Peyer's patch (tissue), 4 donors: ENCODE data around the gene QRFP. TPM values are rescaled to one million over a fixed set of nuclear protein-coding genes. Genes with fewer than 3 reads are reported as not detected.

Source experiments
- DNase-seq, 3 donors: peaks; one replicate each; pipeline ENCODE4 v3.0.0-alpha.2; 2017 to 2019
- H3K27ac ChIP-seq, 4 donors: fragments of 200-600 bp; sonication (generic); one replicate each; pipeline ENCODE4 v1.5.1; 2016 to 2019
- H3K27me3 ChIP-seq, 2 donors: fragments of 200-600 bp; sonication (generic); one replicate each; pipeline ENCODE4 v1.5.1; 2019
- H3K36me3 ChIP-seq, 3 donors: fragments of 200-600 bp; sonication (generic); one replicate each; pipeline ENCODE4 v1.5.1; 2016 to 2019
- H3K4me1 ChIP-seq, 4 donors: fragments of 200-600 bp; sonication (generic); one replicate each; pipeline ENCODE4 v1.5.1; 2016 to 2019
- H3K4me3 ChIP-seq, 4 donors: fragments of 200-600 bp; sonication (generic); 1 replicate in 3 of 4; 2 replicates in 1 of 4; pipeline ENCODE4 v1.5.1; 2016 to 2019; ENCODE audit warnings: mild to moderate bottlenecking in 1 of 4
- H3K9me3 ChIP-seq, 4 donors: fragments of 200-600 bp; sonication (generic); one replicate each; pipeline ENCODE4 v1.5.1; 2016 to 2019; ENCODE audit warnings: mild to moderate bottlenecking in 1 of 4
- POLR2A ChIP-seq, 2 donors: fragments of 450-650 bp; IDR thresholded peaks; one replicate each; pipeline ENCODE4 v1.5.1; 2017; ENCODE audit warnings: antibody characterized with exemption in 2 of 2, mild to moderate bottlenecking in 2 of 2, moderate library complexity in 2 of 2
- total RNA-seq, 4 donors: library from RNA; depleted of rRNA; stranded (reverse); fragments of >200 nt; gene quantifications; one replicate each; pipeline ENCODE4 v1.1.0, GENCODE V29; 2016
- TF ChIP-seq, protein P1 (sequence below), 6 experiments: fragments of 450-650 bp in 4 of 6; fragments of 200-600 bp in 2 of 6; sonication (generic) in 1 of 6; IDR thresholded peaks; one replicate each; pipeline ENCODE4 v1.5.1; 2017 to 2019; ENCODE audit warnings: antibody characterized with exemption in 6 of 6, mild to moderate bottlenecking in 3 of 6, moderate library complexity in 1 of 6

Gene QRFP
- total RNA-seq, 4 donors from 2014 or later = not detected

DNA sequence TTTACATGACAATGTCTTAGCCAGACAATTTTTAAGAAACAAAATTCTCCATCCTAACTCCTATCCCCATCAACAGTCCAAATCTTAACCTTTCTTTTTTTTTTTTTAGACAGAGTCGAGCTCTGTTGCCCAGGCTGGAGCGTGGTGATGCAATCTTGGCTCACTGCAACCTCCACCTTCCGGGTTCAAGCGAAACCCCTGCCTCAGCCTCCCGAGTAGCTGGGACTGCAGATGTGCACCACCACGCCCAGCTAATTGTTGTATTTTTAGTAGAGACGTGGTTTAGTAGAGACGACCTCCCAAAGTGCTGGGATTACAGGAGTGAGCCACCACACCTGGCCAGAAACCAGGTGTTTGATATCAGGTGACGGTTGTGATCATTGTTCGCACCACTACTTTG, 51.4 kb downstream of the QRFP start:
- Histone ChIP-seq H3K9me3 (no peaks in the 10 kb centered on the region), H3K4me1 (peaks cover 0 to 20% (median 0%) of the 10 kb centered on the region in 4 donors), H3K27me3 (no peaks in the 10 kb centered on the region), H3K36me3 (no peaks in the 10 kb centered on the region), H3K27ac (peak overlapping the region; percentile 6 to 91 (median 78)), H3K4me3 (peak overlapping the region in 1 of 4 donors; percentile 5)
- TF ChIP-seq, protein P1, sequence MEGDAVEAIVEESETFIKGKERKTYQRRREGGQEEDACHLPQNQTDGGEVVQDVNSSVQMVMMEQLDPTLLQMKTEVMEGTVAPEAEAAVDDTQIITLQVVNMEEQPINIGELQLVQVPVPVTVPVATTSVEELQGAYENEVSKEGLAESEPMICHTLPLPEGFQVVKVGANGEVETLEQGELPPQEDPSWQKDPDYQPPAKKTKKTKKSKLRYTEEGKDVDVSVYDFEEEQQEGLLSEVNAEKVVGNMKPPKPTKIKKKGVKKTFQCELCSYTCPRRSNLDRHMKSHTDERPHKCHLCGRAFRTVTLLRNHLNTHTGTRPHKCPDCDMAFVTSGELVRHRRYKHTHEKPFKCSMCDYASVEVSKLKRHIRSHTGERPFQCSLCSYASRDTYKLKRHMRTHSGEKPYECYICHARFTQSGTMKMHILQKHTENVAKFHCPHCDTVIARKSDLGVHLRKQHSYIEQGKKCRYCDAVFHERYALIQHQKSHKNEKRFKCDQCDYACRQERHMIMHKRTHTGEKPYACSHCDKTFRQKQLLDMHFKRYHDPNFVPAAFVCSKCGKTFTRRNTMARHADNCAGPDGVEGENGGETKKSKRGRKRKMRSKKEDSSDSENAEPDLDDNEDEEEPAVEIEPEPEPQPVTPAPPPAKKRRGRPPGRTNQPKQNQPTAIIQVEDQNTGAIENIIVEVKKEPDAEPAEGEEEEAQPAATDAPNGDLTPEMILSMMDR (IDR thresholded peaks at IDR 0.05) = no peak
- no peak for TF ChIP-seq POLR2A (IDR thresholded peaks at IDR 0.05)
- no peak for DNase-seq

DNA sequence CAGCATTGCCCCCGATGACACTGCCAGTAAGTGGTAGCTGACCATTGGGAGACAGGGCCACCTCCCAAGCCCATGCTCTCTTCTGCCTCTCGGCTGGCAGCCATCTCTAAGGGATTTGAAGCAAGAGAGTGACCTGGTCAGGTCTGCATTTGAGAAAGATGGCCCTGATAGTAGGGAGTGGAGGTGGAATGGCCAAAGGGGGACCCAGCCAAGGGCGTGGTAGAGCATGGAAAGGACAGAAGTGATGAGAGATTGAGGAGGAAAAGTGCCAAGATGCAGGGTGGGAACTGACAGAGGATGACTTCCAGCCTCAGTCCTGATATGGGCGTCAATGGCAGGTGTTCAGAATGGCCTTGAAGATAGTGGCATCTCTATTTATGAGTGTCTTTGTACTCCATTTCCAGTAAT, 52.6 kb downstream of the QRFP start:
- Histone ChIP-seq H3K9me3 (no peaks in the 10 kb centered on the region), H3K36me3 (no peaks in the 10 kb centered on the region), H3K27ac (peak overlapping the region in 2 of 4 donors; percentile 3 to 91), H3K4me1 (peaks cover 0 to 24% (median 0%) of the 10 kb centered on the region in 4 donors), H3K27me3 (no peaks in the 10 kb centered on the region), H3K4me3 (no peak overlapping the region)
- no peak for DNase-seq
- TF ChIP-seq, protein P1 (IDR thresholded peaks at IDR 0.05) = no peak
- no peak for TF ChIP-seq POLR2A (IDR thresholded peaks at IDR 0.05)

DNA sequence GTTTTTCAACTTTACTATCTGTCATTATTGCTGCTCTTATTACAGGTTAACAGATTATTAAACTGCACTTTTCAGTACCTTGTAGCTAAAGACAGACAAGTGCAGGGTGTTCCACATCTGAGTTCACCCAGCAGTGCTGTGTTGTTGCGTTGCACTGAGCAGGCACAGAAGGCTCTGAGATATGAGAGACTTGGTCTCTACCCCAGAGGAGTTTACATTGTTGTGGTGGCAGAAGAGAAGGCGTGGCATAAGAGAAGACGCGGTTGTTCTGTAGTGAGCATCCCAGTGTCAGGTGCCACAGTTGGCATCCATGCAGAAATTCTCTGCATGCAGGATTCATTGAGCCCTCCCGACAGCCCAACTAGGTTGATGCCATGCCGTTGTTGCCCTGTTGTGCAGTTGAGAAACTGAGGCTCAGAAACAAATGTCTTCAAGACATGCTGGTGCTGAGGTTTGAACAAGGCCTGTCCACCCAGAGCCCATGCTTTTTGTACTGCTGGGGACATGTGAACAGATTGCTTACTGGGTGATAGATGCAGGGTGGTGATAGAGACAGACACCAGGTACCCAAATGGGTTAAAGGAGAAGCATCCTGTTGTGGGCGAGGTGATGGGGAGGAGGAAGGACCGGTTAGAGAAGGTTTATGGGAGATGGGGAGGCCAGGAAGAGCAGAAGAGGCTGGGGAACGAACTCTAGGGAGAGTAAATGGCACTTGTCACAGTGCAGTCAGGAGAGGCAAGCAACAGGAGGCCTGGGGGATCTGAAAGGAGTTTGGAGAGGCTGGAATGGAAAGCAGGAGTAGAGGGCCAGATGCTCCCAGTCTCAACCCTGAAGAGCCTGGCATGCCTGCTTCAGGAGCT, 53.3 kb downstream of the QRFP start:
- TF ChIP-seq, protein P1 (IDR thresholded peaks at IDR 0.05) = no peak
- TF ChIP-seq POLR2A (IDR thresholded peaks at IDR 0.05) = no peak
- no peak overlapping the region for H3K4me3 ChIP-seq
- H3K4me1 ChIP-seq = peaks cover 0 to 28% (median 0%) of the 10 kb centered on the region in 4 donors
- DNase-seq = no peak
- H3K27ac ChIP-seq = peak overlapping the region in 2 of 4 donors; percentile 8 to 91
- H3K36me3 ChIP-seq = no peaks in the 10 kb centered on the region
- no peaks in the 10 kb centered on the region for H3K27me3 ChIP-seq
- no peaks in the 10 kb centered on the region for H3K9me3 ChIP-seq

Other genes starting within 250 kb of the QRFP start
- gene PRDM12, start 232.2 kb downstream of the QRFP start, total RNA-seq = 1 to 10 TPM in 1 of 4 donors, not detected in 3; 1.8 TPM
- 10 to 100 TPM; 19.1 to 33.8 (median 20.8) TPM for gene EXOSC2, start 203.0 kb downstream of the QRFP start, total RNA-seq
- 10 to 100 TPM; 43.6 to 85.8 (median 67.4) TPM for gene ABL1, start 61.6 kb downstream of the QRFP start, total RNA-seq
- gene FIBCD1, start 42.4 kb upstream of the QRFP start, total RNA-seq = 1 to 10 TPM in 1 of 4 donors, not detected in 3; 3.3 TPM
- 1 to 10 TPM in 3 of 4 donors, not detected in 1; 1.6 to 4.1 (median 3.9) TPM for gene LAMC3, start 112.4 kb upstream of the QRFP start, total RNA-seq
- 10 to 100 TPM in 1 of 4 donors, 1 to 10 TPM in 3; 1.5 to 10.7 (median 2.8) TPM for gene AIF1L, start 199.7 kb upstream of the QRFP start, total RNA-seq
- gene NUP214, start 228.8 kb upstream of the QRFP start, total RNA-seq = 100 to 1,000 TPM in 2 of 4 donors, 10 to 100 TPM in 2; 48.2 to 159 (median 88.2) TPM